Adipose tissue (tissue), 3 donors: Measurements from ENCODE around the gene MAPKAPK3. TPM values are rescaled to one million over a fixed set of nuclear protein-coding genes. Genes with fewer than 3 reads are reported as not detected.

Experiments used
- H3K27ac ChIP-seq: one replicate; pipeline ENCODE4 v1.5.1; 2013; ENCODE audit warnings: low read depth, low read length
- WGBS, 3 donors: extraction: QIAGEN DNeasy Blood & Tissue Kit; methylation state at CpG; one replicate each; pipeline ENCODE4 v1.1.7; 2013; 5-methylcytosine and 5-hydroxymethylcytosine counted together
- polyA plus RNA-seq, 3 donors: library from polyadenylated mRNA; stranded (reverse); fragments of 200-250 nt; gene quantifications; one replicate each; pipeline ENCODE4 v1.2.3, GENCODE V29; 2013
- donor health status: healthy with polysubstance abuse.
- donor health status: Bipolar disorder and iron deficiency.
- donor health status: healthy.

The MAPKAPK3 gene
- polyA plus RNA-seq: 10 to 100 TPM; 25.6 to 31.9 (median 30.6) TPM

- 0 to 3% (median 2%) methylated on average over 37 to 57 of the region's 58 CpGs for WGBS, 3 donors
- peak within 1 kb of the TSS; percentile 22 for H3K27ac ChIP-seq
These were observed at the start of gene MAPKAPK3 for GRCh38 chr3:50617096-50617791. MAPKAPK3 (plus strand) TSS chr3:50617151; CDS start chr3:50617566, 415 bp downstream.

- H3K27ac ChIP-seq: no peak within 1 kb of the TSS
- 2% methylated on average over 49 to 53 of the region's 53 CpGs for WGBS, 3 donors
These were observed 49.4 kb upstream of the MAPKAPK3 start, which contains the start of gene C3orf18 for GRCh38 chr3:50567386-50568167. C3orf18 (minus strand) TSS chr3:50567747; CDS start chr3:50565699, 2,048 bp downstream.

GRCh38 chr3:50568947-50569749 lies 47.8 kb upstream of the MAPKAPK3 start, which contains the start of gene HEMK1:
HEMK1 (plus strand) TSS chr3:50569522; CDS start chr3:50571105, 1,583 bp downstream.
- no peak within 1 kb of the TSS for H3K27ac ChIP-seq
- WGBS, 3 donors: 0 to 1% (median 0%) methylated on average over 53 to 55 of the region's 55 CpGs

GRCh38 chr3:50570508-50571279 lies 46.3 kb upstream of the MAPKAPK3 start:
- H3K27ac ChIP-seq: no peak overlapping the region
- WGBS, 3 donors: 78 to 80% (median 78%) methylated on average over 5 of the region's 5 CpGs

- H3K27ac ChIP-seq: no peak overlapping the region
- WGBS, 3 donors: 67 to 88% (median 83%) methylated on average over 4 of the region's 4 CpGs
These were observed 45.5 kb upstream of the MAPKAPK3 start for GRCh38 chr3:50571486-50571885.

- H3K27ac ChIP-seq: no peak overlapping the region
- WGBS, 3 donors: 10 to 30% (median 25%) methylated on average over 1 of the region's 1 CpG
These were observed 44.8 kb upstream of the MAPKAPK3 start for GRCh38 chr3:50572158-50572557.

- WGBS, 3 donors: 79 to 84% (median 83%) methylated on average over 4 of the region's 4 CpGs
- H3K27ac ChIP-seq: no peak overlapping the region
These were observed 44.1 kb upstream of the MAPKAPK3 start for GRCh38 chr3:50572801-50573371.

GRCh38 chr3:50573566-50574443 lies 43.1 kb upstream of the MAPKAPK3 start:
- 81 to 85% (median 84%) methylated on average over 8 of the region's 8 CpGs for WGBS, 3 donors
- H3K27ac ChIP-seq: no peak overlapping the region

GRCh38 chr3:50574444-50574831 lies 42.5 kb upstream of the MAPKAPK3 start:
- no peak overlapping the region for H3K27ac ChIP-seq
- WGBS, 3 donors: 80 to 91% (median 87%) methylated on average over 1 of the region's 1 CpG

GRCh38 chr3:50575372-50575771 lies 41.6 kb upstream of the MAPKAPK3 start:
- WGBS, 3 donors: 87 to 95% (median 89%) methylated on average over 6 of the region's 6 CpGs
- no peak overlapping the region for H3K27ac ChIP-seq

GRCh38 chr3:50577348-50577747 lies 39.6 kb upstream of the MAPKAPK3 start:
- no peak overlapping the region for H3K27ac ChIP-seq
- 91 to 98% (median 97%) methylated on average over 2 of the region's 2 CpGs for WGBS, 3 donors

- H3K27ac ChIP-seq: no peak overlapping the region
- 49 to 72% (median 71%) methylated on average over 9 of the region's 9 CpGs for WGBS, 3 donors
These were observed 36.1 kb upstream of the MAPKAPK3 start for GRCh38 chr3:50580683-50581458.

- 89 to 96% (median 93%) methylated on average over 2 of the region's 2 CpGs for WGBS, 3 donors
- H3K27ac ChIP-seq: no peak overlapping the region
These were observed 35.5 kb upstream of the MAPKAPK3 start for GRCh38 chr3:50581459-50581842.

- WGBS, 3 donors: 56 to 68% (median 65%) methylated on average over 9 of the region's 9 CpGs
- no peak overlapping the region for H3K27ac ChIP-seq
These were observed 34.9 kb upstream of the MAPKAPK3 start for GRCh38 chr3:50582083-50582482.

GRCh38 chr3:50583897-50584296 lies 33.1 kb upstream of the MAPKAPK3 start:
- no peak overlapping the region for H3K27ac ChIP-seq
- WGBS, 3 donors: 62 to 77% (median 67%) methylated on average over 6 of the region's 6 CpGs

GRCh38 chr3:50584391-50584790 lies 32.6 kb upstream of the MAPKAPK3 start:
- 41 to 71% (median 46%) methylated on average over 2 of the region's 2 CpGs for WGBS, 3 donors
- H3K27ac ChIP-seq: no peak overlapping the region
